CD4-positive, alpha-beta T cell treated with Interleukin-1 beta for 1 hour (primary cell): Measurements from ENCODE around the gene HOXB9.
A peak's percentile ranks its signal among the peaks of the same experiment; 100 is the strongest.

Experiments used
- DNase-seq, 2 donors: peaks; one replicate each; pipeline ENCODE4 v3.0.0-alpha.2; 2020 to 2022

The HOXB9 gene

GRCh38 chr17:48596000-48596734 is 30.0 kb downstream of the HOXB9 start:
- DNase-seq, result no peak

GRCh38 chr17:48595278-48595999 is 30.7 kb downstream of the HOXB9 start:
- DNase-seq, result no peak

- DNase-seq, result no peak
Measured at GRCh38 chr17:48594538-48595277, 31.4 kb downstream of the HOXB9 start.

GRCh38 chr17:48593840-48594537 is 32.2 kb downstream of the HOXB9 start:
- DNase-seq, result peak; percentile 76 to 84

- DNase-seq, result no peak
Measured at GRCh38 chr17:48593126-48593829, 32.9 kb downstream of the HOXB9 start, which contains the start of gene HOXB5. Gene HOXB5 (minus strand): TSS chr17:48593779. CDS start chr17:48593682, 97 bp downstream.

GRCh38 chr17:48592577-48592976 is 33.6 kb downstream of the HOXB9 start:
- DNase-seq, result no peak

- DNase-seq, result no peak
Measured at GRCh38 chr17:48592057-48592514, 34.1 kb downstream of the HOXB9 start.

- DNase-seq, result no peak
Measured at GRCh38 chr17:48591255-48592056, 34.7 kb downstream of the HOXB9 start.

GRCh38 chr17:48590607-48591161 is 35.5 kb downstream of the HOXB9 start:
- no peak for DNase-seq

GRCh38 chr17:48589831-48590606 is 36.1 kb downstream of the HOXB9 start, which contains the start of gene HOXB3:
Gene HOXB3 (minus strand): TSS chr17:48590241. CDS start chr17:48552474, 37,767 bp downstream.
- no peak for DNase-seq

- no peak for DNase-seq
Measured at GRCh38 chr17:48589060-48589830, 36.9 kb downstream of the HOXB9 start.

- DNase-seq, result no peak
Measured at GRCh38 chr17:48588528-48588927, 37.6 kb downstream of the HOXB9 start.

- DNase-seq, result no peak
Measured at GRCh38 chr17:48588074-48588415, 38.1 kb downstream of the HOXB9 start.

GRCh38 chr17:48587276-48588073 is 38.7 kb downstream of the HOXB9 start:
- no peak for DNase-seq

- no peak for DNase-seq
Measured at GRCh38 chr17:48586355-48587258, 39.6 kb downstream of the HOXB9 start.

- DNase-seq, result no peak
Measured at GRCh38 chr17:48584223-48584741, 41.9 kb downstream of the HOXB9 start.

GRCh38 chr17:48583708-48584222 is 42.4 kb downstream of the HOXB9 start:
- DNase-seq, result no peak
